Measurements from ENCODE around the gene FRMD8. TPM values are rescaled to one million over a fixed set of nuclear protein-coding genes. Genes with fewer than 3 reads are reported as not detected.
A peak's percentile ranks its signal among the peaks of the same experiment; 100 is the strongest.

FRMD8 gene
- total and polyA plus RNA-seq, 9 of the 15 experiments (the other 6 are each of a cell fraction or from before 2014, with no cell fraction given): 4.5 to 54.5 (median 15.8) TPM

DNA sequence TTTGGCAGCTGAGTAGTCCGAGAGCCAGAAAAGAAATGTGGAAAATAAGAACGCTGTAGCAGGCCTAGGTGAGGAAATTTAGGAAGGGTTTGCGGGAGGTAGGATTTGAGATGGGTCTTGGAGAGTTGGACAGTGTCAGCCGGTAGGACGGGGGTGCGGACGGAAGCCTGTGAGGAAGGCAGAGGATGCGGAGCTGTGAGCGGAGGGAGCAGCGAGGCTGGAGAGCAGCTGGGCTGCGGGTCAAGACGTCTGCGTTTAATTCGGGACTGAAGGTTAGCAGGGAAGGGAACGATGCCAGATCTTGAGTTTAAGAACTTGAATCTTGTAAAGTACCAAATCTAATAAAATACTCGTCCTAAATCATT, 32.6 kb upstream of the FRMD8 start (continued):
- TF ChIP-seq, protein P1, sequence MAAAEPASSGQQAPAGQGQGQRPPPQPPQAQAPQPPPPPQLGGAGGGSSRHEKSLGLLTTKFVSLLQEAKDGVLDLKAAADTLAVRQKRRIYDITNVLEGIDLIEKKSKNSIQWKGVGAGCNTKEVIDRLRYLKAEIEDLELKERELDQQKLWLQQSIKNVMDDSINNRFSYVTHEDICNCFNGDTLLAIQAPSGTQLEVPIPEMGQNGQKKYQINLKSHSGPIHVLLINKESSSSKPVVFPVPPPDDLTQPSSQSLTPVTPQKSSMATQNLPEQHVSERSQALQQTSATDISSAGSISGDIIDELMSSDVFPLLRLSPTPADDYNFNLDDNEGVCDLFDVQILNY (CRISPR knock-in tag; IDR thresholded peaks at IDR 0.05): no peak
- TF ChIP-seq RBM15 (IDR thresholded peaks at IDR 0.05; ENCODE audit: insufficient read depth, low read length): no peak
- TF ChIP-seq, protein P2, sequence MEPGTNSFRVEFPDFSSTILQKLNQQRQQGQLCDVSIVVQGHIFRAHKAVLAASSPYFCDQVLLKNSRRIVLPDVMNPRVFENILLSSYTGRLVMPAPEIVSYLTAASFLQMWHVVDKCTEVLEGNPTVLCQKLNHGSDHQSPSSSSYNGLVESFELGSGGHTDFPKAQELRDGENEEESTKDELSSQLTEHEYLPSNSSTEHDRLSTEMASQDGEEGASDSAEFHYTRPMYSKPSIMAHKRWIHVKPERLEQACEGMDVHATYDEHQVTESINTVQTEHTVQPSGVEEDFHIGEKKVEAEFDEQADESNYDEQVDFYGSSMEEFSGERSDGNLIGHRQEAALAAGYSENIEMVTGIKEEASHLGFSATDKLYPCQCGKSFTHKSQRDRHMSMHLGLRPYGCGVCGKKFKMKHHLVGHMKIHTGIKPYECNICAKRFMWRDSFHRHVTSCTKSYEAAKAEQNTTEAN (CRISPR knock-in tag; IDR thresholded peaks at IDR 0.05): no peak
- TF ChIP-seq, protein P3, sequence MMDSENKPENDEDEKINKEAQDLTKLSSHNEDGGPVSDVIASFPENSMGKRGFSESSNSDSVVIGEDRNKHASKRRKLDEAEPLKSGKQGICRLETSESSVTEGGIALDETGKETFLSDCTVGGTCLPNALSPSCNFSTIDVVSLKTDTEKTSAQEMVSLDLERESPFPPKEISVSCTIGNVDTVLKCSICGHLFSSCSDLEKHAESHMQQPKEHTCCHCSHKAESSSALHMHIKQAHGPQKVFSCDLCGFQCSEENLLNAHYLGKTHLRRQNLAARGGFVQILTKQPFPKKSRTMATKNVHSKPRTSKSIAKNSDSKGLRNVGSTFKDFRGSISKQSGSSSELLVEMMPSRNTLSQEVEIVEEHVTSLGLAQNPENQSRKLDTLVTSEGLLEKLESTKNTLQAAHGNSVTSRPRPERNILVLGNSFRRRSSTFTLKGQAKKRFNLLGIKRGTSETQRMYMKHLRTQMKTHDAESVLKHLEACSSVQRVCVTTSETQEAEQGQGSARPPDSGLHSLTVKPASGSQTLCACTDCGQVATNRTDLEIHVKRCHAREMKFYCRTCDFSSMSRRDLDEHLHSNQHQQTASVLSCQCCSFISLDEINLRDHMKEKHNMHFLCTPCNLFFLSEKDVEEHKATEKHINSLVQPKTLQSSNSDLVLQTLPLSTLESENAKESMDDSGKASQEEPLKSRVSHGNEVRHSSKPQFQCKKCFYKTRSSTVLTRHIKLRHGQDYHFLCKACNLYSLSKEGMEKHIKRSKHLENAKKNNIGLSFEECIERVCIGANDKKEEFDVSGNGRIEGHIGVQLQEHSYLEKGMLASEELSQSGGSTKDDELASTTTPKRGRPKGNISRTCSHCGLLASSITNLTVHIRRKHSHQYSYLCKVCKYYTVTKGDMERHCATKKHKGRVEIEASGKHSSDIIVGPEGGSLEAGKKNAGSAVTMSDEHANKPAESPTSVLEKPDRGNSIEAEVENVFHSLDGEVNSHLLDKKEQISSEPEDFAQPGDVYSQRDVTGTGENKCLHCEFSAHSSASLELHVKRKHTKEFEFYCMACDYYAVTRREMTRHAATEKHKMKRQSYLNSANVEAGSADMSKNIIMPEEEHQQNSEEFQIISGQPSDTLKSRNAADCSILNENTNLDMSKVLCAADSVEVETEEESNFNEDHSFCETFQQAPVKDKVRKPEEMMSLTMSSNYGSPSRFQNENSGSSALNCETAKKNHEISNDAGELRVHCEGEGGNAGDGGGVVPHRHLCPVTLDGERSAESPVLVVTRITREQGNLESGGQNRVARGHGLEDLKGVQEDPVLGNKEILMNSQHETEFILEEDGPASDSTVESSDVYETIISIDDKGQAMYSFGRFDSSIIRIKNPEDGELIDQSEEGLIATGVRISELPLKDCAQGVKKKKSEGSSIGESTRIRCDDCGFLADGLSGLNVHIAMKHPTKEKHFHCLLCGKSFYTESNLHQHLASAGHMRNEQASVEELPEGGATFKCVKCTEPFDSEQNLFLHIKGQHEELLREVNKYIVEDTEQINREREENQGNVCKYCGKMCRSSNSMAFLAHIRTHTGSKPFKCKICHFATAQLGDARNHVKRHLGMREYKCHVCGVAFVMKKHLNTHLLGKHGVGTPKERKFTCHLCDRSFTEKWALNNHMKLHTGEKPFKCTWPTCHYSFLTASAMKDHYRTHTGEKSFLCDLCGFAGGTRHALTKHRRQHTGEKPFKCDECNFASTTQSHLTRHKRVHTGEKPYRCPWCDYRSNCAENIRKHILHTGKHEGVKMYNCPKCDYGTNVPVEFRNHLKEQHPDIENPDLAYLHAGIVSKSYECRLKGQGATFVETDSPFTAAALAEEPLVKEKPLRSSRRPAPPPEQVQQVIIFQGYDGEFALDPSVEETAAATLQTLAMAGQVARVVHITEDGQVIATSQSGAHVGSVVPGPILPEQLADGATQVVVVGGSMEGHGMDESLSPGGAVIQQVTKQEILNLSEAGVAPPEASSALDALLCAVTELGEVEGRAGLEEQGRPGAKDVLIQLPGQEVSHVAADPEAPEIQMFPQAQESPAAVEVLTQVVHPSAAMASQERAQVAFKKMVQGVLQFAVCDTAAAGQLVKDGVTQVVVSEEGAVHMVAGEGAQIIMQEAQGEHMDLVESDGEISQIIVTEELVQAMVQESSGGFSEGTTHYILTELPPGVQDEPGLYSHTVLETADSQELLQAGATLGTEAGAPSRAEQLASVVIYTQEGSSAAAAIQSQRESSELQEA (IDR thresholded peaks at IDR 0.05; ENCODE audit: low read depth): peak; percentile 47; the same call in 1 of the 2 replicates
- TF ChIP-seq ZNF79 (CRISPR knock-in tag; IDR thresholded peaks at IDR 0.05; ENCODE audit: low read depth): no peak
- no peak for TF ChIP-seq GATAD2A (IDR thresholded peaks at IDR 0.05)
- no peak for TF ChIP-seq MYC (IDR thresholded peaks at IDR 0.05; ENCODE audit: low read depth, low read length)
- no peak for TF ChIP-seq MYC (CRISPR knock-in tag; IDR thresholded peaks at IDR 0.05; ENCODE audit: borderline replicate concordance, low read depth)
- TF ChIP-seq, protein P4, sequence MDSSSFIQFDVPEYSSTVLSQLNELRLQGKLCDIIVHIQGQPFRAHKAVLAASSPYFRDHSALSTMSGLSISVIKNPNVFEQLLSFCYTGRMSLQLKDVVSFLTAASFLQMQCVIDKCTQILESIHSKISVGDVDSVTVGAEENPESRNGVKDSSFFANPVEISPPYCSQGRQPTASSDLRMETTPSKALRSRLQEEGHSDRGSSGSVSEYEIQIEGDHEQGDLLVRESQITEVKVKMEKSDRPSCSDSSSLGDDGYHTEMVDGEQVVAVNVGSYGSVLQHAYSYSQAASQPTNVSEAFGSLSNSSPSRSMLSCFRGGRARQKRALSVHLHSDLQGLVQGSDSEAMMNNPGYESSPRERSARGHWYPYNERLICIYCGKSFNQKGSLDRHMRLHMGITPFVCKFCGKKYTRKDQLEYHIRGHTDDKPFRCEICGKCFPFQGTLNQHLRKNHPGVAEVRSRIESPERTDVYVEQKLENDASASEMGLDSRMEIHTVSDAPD (CRISPR knock-in tag; IDR thresholded peaks at IDR 0.05): no peak
- no peak for TF ChIP-seq RFX7 (CRISPR knock-in tag; IDR thresholded peaks at IDR 0.05)
- TF ChIP-seq, protein P5, sequence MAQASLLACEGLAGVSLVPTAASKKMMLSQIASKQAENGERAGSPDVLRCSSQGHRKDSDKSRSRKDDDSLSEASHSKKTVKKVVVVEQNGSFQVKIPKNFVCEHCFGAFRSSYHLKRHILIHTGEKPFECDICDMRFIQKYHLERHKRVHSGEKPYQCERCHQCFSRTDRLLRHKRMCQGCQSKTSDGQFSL (CRISPR knock-in tag; IDR thresholded peaks at IDR 0.05): no peak
- TF ChIP-seq, protein P5 (tag; IDR thresholded peaks at IDR 0.05): no peak
- no peak for TF ChIP-seq MEF2A (IDR thresholded peaks at IDR 0.05; ENCODE audit: control insufficient read depth, low read depth, low read length)
- TF ChIP-seq CBFA2T2 (conservative IDR thresholded peaks at IDR 0.05): no peak

All from K562 (cell line).